GM12864 (cell line): ENCODE measurements around the gene FPR2.

ENCODE experiments used
- DNase-seq: peaks from one replicate; pipeline ENCODE4 v3.0.0-alpha.2; 2011; ENCODE audit warnings: low read depth
- H3K4me3 ChIP-seq: 2 replicates; pipeline ENCODE4 v1.5.1; 2011; ENCODE audit warnings: mild to moderate bottlenecking, low read depth, low read length, control low read depth
- TF ChIP-seq, protein P1 (sequence below): IDR thresholded peaks from 2 replicates; pipeline ENCODE4 v1.5.1; 2011; ENCODE audit warnings: low read depth, mild to moderate bottlenecking, moderate library complexity, low read length, control low read depth, inconsistent platforms; ENCODE audit errors: missing control alignments

The FPR2 gene

DNA sequence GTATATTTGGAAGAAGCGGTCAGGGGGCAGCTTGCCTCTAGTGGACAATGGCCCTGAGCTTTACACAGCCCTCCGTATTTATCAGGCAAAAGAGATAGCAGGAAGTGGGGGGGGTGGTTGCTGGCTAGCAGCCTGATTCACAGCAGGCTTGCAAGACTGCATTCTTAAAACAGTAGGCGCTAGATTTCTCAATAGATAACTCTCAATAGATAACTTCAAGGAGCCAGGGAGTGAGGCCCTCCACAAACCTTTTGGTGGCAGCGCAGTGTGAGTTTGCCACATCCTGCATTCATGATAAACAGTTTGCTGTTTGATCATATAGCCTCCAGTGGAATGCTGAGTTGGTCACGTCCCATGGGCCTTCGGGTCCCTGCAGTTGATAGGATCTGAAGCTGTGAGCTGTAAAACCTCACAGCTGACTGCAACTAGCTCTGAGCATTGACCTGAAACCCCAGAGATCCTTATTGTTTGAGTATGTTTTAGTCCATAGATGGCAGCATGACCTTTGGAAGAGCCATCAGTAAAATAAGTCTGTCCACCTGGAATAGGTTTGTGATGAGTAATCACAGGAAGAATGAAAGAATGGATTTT lies 46.2 kb downstream of the FPR2 start:
- DNase-seq: no peak
- TF ChIP-seq, protein P1, sequence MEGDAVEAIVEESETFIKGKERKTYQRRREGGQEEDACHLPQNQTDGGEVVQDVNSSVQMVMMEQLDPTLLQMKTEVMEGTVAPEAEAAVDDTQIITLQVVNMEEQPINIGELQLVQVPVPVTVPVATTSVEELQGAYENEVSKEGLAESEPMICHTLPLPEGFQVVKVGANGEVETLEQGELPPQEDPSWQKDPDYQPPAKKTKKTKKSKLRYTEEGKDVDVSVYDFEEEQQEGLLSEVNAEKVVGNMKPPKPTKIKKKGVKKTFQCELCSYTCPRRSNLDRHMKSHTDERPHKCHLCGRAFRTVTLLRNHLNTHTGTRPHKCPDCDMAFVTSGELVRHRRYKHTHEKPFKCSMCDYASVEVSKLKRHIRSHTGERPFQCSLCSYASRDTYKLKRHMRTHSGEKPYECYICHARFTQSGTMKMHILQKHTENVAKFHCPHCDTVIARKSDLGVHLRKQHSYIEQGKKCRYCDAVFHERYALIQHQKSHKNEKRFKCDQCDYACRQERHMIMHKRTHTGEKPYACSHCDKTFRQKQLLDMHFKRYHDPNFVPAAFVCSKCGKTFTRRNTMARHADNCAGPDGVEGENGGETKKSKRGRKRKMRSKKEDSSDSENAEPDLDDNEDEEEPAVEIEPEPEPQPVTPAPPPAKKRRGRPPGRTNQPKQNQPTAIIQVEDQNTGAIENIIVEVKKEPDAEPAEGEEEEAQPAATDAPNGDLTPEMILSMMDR: no peak

DNA sequence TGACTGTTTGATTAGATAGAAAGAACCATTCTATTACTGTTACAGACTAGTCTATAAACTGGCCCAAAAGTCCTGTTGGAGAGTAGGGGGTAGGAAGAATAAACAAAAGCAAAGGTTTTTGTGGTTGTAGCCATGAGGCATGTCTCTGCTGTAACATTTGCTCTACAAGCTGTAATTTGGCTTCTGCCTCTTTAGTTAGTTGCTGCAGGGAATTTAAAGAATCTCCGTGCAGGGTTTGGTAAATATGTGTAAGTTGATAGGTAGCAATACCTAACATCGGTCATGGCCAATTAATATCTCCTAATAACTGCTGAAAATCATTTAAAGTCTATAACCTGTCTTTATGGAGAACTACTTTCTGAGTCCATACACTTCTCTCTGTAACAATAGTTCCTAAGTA lies 46.9 kb downstream of the FPR2 start:
- H3K4me3 ChIP-seq: no peak overlapping the region
- no peak for DNase-seq
- TF ChIP-seq, protein P1: no peak

More for the DNA sequence above, 46.2 kb downstream of the FPR2 start:
- no peak overlapping the region for H3K4me3 ChIP-seq

DNA sequence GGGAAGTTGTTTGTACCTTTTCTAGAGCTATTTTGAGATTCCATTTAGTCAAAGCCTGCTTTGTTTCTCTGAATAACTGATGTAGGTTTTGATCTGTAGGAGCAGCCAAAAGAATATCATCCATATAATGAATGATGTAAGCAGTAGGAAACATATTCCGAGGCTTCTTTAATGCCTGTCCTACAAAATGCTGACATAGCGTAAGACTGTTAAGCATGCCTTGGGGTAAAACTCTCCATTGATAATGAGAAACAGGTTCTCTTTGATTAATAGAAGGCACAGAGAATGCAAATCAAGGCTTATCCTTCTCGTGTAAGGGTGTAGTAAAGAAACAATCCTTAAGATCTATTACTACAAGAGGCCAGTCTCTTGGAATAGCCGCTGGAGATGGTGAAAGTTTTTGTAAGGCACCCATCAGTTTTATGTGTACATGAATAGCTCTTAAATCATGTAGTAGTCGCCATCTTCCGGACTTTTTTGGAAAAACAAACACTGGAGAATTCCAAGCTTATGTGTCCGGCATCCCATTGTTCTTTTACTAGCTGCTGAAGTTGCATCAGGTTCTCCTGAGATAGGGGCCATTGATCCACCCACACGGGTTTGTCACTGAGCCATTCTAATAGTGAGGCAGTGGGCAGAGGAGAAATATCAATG lies 47.5 kb downstream of the FPR2 start:
- H3K4me3 ChIP-seq: no peak overlapping the region
- DNase-seq: no peak

DNA sequence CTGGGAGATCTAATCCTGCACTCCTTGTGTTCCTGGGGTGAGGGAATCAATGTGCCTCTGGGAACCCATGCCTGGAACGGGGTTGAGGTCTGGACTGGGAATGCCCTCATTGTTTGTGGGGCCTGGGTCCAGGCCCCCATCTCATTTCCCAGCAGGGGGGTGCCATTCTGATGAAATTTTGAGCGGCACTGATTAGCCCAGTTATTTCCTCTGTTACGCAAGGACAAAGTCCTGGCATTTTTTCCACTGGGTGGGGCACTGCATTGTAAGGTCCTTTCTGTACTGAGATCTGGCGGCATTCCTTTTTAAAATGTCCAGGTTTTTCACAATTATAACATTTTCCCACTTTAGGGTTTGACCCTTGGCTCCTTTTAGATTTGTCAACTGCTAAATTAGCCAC lies 48.8 kb downstream of the FPR2 start:
- DNase-seq: no peak
- no peak overlapping the region for H3K4me3 ChIP-seq
- TF ChIP-seq, protein P1: no peak

More for the DNA sequence above, 47.5 kb downstream of the FPR2 start:
- TF ChIP-seq, protein P1: no peak

DNA sequence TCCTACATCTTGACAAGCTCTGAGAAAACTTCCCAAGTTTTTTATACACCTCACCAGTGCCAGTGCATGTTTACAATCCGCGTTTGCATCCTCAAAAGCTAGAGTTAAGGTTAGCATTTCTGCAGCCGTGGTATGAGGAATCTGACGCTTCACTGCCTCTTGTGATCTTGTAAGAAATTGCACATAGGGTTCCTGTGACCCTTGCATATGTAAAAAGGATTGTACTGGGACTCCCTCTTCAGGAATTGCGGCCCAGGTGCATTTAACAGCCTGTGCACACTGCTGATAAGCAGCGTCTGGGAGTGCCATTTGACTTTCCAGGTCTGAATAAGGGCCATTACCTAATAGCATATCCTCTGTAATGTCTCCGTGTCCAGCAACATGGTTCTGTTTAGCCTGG lies 49.2 kb downstream of the FPR2 start:
- no peak for DNase-seq
- no peak overlapping the region for H3K4me3 ChIP-seq
- TF ChIP-seq, protein P1: no peak

DNA sequence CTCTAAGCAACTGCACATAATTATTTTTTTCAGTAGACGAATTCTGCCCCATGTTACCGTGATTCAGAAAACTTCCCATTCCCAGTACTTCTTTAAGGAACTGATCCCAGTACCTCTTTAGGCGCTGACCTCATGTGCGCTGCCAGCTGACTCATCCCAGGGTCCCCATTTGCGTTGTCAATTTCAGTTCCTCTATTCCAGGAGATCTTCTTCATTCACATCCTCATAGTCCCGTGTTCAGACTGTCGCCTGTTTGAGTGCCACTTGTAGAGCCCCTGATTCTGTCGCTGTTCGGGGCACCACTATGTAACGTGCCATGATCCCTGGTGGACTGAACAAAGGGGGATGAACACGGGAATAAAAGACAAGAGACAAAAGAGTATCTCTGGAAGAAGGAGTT lies 50.4 kb downstream of the FPR2 start:
- H3K4me3 ChIP-seq: no peak overlapping the region
- DNase-seq: no peak
- TF ChIP-seq, protein P1: no peak

DNA sequence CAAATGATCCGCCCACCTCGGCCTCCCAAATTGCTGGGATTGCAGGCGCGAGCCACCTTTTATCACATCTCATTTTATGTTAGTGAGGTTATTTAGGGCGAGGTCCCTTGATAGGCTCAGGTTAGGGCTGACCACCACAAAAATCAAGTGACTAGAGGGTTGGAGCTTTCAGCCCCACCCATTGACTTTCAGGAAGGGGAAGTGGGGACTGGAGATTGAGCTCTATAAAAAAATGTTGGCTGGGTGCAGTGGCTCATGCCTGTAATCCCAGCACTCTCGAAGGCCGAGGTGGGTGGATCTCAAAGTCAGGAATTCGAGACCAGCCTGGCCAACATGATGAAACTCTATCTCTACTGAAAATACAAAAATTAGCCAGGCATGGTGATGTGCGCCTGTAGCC lies 54.1 kb downstream of the FPR2 start:
- no peak overlapping the region for H3K4me3 ChIP-seq
- DNase-seq: no peak
- TF ChIP-seq, protein P1: no peak
